Lower leg skin (tissue), 3 donors: ENCODE data around the gene GSTT2B.

Experiments
- POLR2A ChIP-seq, 2 donors: fragments of 450-650 bp; IDR thresholded peaks; one replicate each; pipeline ENCODE4 v1.6.1; 2016 to 2017; ENCODE audit warnings: antibody characterized with exemption in 2 of 2, mild to moderate bottlenecking in 1 of 2, moderate library complexity in 1 of 2
- TF ChIP-seq, protein P1 (sequence below), 3 donors: fragments of 450-650 bp; IDR thresholded peaks; one replicate each; pipeline ENCODE4 v1.5.1; 2016; ENCODE audit warnings: antibody characterized with exemption in 3 of 3, mild to moderate bottlenecking in 3 of 3, moderate library complexity in 2 of 3

DNA sequence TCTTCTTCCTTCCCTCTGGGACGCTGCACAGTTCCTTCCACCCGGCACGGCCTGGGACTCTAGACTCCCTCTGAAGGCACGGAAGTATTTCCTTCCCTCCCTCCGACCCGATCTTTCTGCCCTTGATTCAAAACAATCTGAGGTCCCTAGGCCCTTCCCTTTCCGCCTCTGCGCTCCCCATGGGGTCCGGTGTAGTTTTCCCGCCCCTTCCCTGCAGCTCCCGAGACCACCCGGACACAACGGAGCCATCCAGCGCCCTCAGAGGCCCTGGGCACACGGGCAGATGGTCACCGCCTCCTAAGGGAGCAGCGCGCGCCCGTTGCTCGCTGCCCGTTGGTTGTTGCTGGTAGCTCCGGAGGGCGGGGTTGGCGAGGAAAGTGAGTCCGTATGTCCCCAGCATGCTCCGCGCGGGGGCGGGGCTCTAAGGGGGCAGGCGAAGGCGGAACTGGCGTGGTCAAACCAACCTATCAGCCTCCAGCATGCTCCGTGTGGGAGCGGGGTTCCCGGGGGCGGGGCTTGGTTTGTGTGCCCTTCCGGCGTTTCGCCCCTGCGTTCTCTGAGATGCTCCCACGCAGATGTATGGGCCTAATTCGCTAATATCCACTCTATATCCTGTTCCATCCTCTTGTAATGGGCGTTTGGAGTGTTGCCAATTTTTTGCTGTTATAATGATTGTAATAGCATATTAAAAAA lies 47.2 kb downstream of the GSTT2B start:
- TF ChIP-seq POLR2A (IDR thresholded peaks at IDR 0.05): no peak
- TF ChIP-seq, protein P1, sequence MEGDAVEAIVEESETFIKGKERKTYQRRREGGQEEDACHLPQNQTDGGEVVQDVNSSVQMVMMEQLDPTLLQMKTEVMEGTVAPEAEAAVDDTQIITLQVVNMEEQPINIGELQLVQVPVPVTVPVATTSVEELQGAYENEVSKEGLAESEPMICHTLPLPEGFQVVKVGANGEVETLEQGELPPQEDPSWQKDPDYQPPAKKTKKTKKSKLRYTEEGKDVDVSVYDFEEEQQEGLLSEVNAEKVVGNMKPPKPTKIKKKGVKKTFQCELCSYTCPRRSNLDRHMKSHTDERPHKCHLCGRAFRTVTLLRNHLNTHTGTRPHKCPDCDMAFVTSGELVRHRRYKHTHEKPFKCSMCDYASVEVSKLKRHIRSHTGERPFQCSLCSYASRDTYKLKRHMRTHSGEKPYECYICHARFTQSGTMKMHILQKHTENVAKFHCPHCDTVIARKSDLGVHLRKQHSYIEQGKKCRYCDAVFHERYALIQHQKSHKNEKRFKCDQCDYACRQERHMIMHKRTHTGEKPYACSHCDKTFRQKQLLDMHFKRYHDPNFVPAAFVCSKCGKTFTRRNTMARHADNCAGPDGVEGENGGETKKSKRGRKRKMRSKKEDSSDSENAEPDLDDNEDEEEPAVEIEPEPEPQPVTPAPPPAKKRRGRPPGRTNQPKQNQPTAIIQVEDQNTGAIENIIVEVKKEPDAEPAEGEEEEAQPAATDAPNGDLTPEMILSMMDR (IDR thresholded peaks at IDR 0.05): no peak
